Measurements from ENCODE around the gene ACTBL2.

DNA sequence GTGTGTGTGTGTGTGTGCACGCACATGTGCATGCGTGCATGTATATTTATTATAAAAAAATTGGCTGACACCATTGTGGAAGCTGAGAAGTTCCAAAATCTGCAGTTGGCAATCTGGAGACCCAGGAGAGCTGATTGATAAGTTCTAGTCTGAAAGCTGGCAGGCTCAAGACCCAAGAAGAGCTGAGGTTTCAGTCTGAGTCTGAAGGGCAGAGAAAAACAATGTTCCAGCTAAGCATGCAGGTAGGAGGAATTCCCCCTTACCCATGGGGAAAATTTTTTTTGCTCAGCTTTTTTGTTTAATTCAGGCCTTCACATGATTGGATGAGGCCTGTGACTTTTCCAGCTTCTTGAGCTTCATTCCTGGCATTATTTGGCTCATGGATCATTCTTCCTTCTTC, 31.2 kb upstream of the ACTBL2 start:
- TF ChIP-seq CTCF (IDR thresholded peaks at IDR 0.05) (no peak), POLR2A (IDR thresholded peaks at IDR 0.05) (no peak)

All from thyroid gland (tissue), 4 donors.